Posterior cingulate gyrus (tissue), 11 donors: ENCODE data around the gene NHLRC4.
A peak's percentile ranks its signal among the peaks of the same experiment; 100 is the strongest.

ENCODE experiments used
- DNase-seq, 10 donors: peaks; one replicate each; pipeline versions ENCODE4 v3.0.0 to v3.0.0-alpha.2; 2020 to 2021; ENCODE audit warnings: mixed read lengths in 3 of 10
- intact Hi-C: fragments of 100-400 bp; cut with DNase I; formaldehyde crosslinking; loops from one replicate; pipeline ENCODE4 v1.15.1; 2023

The NHLRC4 gene

DNA sequence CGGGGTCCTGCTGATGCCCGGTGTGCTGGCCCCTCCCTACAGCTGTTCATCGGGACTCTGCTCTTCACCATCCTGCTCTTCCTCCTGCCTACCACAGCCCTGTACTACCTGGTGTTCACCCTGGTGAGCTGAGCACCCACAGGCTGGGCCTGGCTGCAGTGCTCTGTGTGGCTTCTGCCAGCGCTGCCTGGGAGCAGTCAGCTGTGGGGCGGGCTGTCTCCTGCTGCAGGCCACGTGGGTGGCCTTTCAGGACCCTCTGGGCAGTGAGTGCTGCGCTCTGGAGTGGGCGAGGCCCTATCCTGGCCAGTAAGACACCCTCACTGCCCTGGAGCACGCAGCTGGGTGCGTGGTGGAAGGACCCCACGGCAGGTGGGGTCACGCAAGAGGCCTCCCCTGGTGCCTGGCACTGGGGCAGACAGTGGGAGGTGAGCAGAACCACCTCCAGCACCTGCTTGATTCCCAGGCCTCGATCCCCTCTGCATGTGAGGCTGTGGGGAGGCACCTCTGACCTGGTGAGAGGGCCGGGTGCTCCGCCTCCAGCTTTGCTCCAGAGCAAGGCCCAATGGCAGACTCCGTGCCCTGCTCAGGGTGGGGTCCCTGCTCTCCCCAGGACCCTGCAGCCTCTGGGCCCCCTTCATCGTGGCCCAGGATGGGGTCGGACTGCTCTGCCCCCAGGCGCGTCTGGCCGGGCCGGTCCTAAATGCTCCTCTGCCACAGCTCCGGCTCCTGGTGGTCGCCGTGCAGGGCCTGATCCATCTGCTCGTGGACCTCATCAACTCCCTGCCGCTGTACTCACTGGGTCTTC, 13.5 kb downstream of the NHLRC4 start:
- intact Hi-C loops, result loop anchor here (10.0 kb wide), 1 partner anchor 56 kb away; the partner anchor contains the start of gene CAPN15
- DNase-seq, result no peak

DNA sequence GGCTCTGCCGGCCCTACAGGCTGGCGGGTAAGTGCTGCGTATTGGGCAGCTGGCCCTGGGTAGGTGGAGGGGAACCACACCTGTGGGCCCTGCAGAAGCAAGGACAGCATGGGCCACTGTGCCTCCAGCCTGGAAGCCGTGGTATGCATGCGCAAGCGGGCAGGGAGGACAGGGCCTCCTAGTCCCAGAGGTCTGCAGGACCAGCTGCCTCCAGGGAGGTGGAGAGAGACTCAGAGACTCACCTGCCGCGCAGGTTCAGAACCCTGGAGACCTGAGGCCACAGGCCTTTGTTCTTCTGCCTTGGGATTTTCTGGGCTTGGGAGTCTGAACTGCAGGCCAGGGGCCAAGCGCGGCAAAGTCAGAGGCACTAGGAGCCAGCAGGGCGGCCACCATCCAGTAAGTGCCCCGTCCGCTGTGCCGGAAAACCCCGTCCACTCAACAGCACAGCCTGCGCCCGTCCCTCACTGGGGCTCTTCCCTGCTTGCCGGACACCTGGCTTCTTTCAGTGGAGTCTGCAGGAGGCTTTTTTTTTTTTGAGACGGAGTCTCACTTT, 14.2 kb downstream of the NHLRC4 start:
- DNase-seq, result no peak
- intact Hi-C loops, result loop anchor here (10.0 kb wide), 1 partner anchor 56 kb away; the partner anchor contains the start of gene CAPN15

DNA sequence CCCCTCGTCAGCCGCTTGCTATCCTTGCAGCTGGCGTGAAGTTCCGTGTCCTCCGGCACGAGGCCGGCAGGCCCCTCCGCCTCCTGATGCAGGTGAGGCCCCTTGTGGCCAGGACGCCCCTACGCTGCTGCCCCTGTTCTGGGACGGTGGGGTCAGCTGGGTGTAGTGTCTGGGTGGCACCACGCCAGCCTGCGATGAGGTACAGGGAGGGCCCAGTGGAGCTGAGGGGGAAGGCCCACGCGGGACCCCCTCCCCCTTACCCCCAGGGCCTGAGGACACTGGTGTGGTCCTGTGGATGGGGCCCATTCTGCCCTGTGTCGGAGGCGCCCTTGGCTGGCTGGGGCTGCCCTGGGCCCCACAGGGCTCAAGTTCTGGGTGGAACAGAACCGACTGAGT, 15.4 kb downstream of the NHLRC4 start:
- intact Hi-C loops, result loop anchor here (10.0 kb wide), 1 partner anchor 57 kb away; the partner anchor contains the start of gene CAPN15
- no peak for DNase-seq

DNA sequence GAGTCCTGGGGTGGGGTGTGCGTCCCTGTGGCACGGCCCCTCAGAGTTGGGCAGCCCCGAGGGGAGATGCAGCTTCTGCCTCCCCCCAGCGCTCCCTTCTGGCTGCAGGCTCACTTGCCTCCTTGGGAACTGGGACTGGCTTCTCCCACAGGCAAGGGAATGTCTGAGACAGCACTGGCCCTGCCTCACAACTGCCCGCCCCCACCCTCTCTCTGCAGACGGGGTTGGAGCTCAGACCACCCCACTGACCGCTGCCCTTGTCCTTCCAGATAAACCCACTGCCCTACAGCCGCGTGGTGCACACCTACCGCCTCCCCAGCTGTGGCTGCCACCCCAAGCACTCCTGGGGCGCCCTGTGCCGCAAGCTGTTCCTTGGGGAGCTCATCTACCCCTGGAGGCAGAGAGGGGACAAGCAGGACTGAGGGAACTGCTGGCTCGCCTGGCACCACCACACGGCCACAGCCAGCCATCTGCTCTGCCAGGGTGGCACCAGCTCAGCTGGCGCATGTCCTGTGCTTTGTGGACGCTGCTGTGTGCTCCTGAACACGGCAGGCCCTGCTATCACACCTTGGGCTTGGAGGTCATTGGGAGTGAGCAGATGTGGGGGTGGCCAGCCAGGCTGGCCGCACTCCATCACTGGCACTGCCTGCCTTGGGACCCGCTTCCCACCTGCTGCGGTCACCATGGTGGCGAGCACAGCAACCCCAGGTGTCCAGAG, 16.0 kb downstream of the NHLRC4 start:
- intact Hi-C loops, result loop anchor here (10.0 kb wide), 1 partner anchor 58 kb away; the partner anchor contains the start of gene CAPN15
- DNase-seq, result peak in 8 of 10 donors; percentile 55 to 94 (median 64)

DNA sequence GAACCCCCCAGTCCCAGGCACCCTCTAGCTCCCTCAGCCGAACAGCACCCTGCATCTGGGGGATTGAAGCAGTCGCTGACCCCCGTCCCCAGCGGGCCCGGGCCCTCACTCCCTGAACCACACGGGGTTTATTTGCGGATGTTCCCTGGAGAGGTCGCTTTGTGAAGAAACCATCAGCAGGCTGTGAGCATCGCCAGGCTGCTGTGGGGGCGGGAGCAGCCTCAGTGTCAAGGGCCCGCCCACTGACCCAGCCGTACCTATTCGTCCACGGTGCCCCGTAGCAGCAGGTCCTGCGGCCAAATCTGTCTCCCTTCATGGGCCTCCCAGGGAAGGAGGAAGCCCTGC, 16.6 kb downstream of the NHLRC4 start:
- no peak for DNase-seq
- intact Hi-C loops, result loop anchor here (10.0 kb wide), 1 partner anchor 59 kb away; the partner anchor contains the start of gene CAPN15

DNA sequence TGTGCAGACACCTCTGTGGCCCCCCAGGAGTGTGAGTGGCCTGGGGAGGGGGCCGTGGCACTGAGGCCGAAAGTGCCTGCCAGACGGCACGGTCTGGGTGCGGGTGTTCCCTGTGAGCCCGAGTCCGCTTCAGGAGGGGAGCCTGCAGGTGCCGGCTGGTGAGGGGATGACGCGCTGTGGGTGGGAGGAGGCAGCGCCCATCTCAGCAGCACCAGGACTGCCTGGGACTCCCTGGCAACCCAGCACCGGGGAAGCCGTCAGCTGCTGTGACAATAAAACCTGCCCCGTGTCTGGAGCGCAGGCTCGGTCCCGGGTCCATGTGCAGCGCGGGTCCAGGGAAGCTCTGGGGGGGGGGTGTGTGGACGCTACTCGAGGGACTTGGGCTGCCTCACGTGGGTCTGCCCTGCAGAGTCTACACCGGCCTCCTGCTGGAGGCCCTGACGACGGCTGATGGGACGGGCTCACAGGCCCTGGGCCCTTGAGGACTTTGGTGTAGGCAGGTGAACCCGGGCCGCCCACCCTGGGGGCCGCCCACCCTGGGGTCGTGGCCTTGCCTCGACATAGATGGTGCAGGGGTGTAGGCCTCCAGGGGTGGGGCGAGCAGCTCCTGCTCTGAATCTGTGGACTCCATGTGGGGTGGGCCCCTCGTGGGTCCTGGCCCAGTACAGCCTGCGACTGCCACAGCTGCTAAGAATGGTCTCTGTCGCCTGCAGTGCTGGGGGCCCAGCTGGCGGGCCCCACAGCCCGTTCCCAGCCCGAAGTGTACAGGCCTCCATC, 17.2 kb downstream of the NHLRC4 start:
- intact Hi-C loops, result loop anchor here (10.0 kb wide), 1 partner anchor 59 kb away; the partner anchor contains the start of gene CAPN15
- peak in 8 of 10 donors; percentile 37 to 94 (median 70) for DNase-seq

DNA sequence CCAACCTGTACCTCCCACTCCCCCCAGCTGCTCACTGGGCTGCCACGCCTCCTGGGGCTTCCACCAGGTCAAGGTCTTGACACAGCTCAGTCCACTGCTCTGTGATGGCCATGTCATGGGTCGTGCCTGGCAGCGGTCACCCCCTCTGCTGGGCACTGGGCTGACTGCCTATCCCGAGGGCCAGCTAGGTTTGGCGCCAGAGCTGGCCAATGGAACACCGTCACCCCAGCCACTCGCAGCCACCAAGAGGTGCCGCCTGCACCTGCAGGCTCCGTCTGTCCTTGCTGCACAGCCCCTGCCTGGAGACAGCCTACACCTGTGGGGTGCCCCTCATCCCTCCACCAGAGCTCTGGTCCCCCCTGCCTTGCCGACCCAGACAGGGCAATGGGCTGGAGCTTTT, 18.5 kb downstream of the NHLRC4 start:
- intact Hi-C loops, result loop anchor here (10.0 kb wide), 1 partner anchor 61 kb away; the partner anchor contains the start of gene CAPN15
- DNase-seq, result peak in 1 of 10 donors; percentile 82

DNA sequence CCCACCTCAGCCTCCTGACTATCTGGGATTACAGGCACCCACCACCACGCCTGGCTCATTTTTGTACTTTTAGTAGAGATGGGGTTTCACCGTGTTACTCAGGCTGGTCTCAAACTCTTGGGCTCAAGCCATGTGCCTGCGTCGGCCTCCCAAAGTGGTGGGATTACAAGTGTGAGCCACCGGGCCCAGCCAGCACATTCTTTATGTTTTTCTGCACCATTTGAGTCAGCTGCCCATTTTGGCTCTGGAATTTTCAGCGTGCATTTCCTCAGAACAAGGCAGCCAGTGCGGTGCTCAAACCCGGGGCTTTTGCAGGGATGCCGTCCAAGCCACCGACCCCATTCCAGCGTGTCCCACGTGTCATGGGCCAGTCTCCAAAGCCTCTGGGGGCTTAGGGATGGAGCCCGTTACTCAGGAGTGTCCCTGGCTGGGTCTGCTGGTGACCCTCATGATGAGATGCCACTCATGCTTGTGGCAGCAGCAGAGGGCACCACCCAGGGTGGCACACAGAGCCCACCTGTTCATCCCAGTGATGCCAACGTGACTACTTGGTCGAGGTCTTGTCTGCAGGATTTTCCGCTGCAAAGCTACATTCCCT, 19.3 kb downstream of the NHLRC4 start:
- DNase-seq, result no peak
- intact Hi-C loops, result loop anchor here (10.0 kb wide), 1 partner anchor 61 kb away; the partner anchor contains the start of gene CAPN15

DNA sequence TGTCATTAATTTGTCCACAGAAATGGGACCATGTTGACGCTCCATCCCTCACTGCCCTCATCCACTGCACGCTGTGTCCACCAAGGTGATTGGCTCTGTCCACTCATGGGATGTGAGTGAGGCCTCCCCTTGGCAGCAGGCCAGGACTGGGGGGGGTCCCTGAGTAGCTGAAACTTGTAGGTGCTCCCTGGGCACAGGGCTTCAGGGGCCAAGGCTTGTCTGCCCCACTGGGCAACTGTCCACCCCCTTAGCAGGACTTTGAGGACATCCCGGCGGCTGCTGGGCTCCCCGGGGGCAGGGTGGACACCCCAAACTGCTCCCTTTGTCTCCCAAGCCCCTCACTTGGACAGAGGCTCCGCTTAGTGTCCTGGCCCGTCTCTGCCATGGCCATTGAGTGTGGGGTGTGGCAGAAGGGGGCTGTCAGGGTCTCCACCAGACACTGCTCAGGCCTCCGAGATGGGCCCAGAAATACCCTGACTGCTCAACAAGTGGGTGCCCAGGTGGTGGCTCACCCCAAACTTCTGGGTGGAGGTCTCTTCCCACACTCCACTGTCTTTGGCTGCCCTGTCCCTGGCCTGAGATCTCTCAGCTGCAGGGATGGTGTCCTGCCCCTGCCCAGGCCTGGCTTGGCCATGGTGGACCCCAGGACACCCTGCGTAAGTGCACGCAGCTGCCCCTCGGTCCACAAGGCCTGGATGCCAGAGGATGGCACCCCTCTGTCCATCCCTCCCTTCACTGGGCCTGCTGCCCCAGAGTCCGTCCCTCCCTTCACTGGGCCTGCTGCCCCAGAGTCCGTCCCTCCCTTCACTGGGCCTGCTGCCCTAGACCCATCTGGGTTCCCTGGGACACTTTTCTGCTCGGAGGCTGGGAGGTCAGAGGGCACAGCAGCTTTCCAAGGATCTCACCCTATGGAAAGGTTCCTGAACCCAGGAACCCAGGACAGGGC, 20.1 kb downstream of the NHLRC4 start:
- DNase-seq, result peak in 1 of 10 donors; percentile 34

DNA sequence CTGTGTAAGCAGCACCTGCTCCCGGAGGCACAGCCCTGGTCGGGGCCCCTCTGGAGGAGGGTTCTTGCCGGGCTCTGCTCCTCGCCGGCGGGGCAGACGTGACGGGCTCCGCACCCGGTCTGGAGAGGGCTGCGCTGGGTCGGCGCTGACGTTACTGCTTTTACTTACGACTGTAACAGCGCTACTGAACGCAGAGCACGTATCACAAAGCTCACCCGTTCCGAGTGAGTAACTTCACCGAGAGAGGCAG, 21.8 kb downstream of the NHLRC4 start:
- intact Hi-C loops, result loop anchor here (10.0 kb wide), 1 partner anchor 64 kb away; the partner anchor contains the start of gene CAPN15
- DNase-seq, result peak in 1 of 10 donors; percentile 90

More for the DNA sequence above, 20.1 kb downstream of the NHLRC4 start:
- intact Hi-C loops, result loop anchor here (10.0 kb wide), 1 partner anchor 62 kb away; the partner anchor contains the start of gene CAPN15

DNA sequence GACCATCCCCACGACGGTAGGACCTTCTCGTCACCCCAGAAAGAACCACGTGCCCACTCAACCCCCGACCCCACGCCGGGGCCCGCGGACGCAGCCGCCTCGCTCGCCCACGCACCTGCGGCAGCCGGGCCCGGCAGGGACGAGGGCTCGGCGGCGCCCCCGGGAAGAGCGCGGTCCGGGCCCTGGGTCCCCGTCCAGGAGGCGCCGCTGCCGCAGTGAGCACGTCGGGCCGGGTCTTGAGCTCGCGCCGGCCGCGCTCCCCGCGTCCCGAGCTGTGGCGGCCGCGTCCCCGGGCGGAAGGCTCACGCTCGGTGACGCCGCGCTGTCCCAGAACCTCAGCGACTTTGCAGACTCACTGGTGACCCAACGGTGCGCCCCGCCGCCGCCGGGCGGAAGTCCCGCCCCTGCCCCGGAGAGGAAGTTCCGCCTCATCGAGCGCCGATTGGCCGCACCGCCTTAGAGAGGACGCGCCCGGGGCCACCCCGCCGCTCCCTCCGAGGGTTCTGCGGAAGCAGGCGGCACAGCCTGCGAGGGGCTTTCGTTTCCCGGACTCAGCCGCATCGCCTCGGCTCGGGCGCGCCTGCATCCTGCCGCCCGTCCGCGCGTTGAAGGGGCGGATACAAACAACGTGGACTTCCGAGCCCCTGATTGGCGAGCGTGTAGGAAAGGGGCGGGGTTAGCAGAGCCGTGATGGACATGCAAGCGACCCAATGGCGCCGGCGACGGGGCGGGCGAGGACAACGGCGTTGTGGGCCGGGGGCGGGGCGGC, 22.3 kb downstream of the NHLRC4 start:
- intact Hi-C loops, result loop anchor here (10.0 kb wide), 1 partner anchor 64 kb away; the partner anchor contains the start of gene CAPN15
- peak; percentile 95 to 100 (median 98) for DNase-seq

DNA sequence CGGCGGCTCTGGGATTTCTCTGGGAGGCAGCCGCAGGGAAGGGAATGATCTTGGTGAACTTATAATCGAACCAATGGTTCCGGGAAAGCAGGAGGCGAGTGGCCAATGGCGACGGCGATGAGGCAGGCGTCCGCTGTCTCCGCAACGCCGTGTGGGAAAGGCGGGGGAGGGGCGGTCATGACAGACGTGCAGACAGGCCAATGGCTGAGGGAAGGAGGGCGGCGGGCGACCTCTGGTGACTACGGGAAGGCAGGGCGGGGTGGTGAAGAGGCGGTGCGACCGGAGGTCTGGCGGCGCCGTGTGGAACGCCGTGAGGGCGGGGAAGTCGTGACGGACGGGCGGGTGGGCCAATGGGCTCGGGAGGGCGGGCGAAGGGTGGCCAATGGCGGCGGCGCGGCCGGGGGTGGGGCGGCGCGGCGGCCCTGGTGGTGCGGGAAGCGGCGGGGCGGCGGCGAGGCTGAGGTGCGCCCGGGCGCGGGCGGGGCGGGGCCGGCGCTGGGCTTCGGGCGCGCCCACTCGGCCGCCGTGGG, 22.9 kb downstream of the NHLRC4 start, which contains the start of gene RAB40C:
Gene RAB40C, plus strand, starts transcription at position 409 of the 530 bp plus-strand sequence. CDS start 226 bp downstream, outside the sequence.
- intact Hi-C loops, result loop anchor here (10.0 kb wide), 1 partner anchor 65 kb away; the partner anchor contains the start of gene CAPN15
- peak; percentile 98 to 100 (median 100) for DNase-seq

DNA sequence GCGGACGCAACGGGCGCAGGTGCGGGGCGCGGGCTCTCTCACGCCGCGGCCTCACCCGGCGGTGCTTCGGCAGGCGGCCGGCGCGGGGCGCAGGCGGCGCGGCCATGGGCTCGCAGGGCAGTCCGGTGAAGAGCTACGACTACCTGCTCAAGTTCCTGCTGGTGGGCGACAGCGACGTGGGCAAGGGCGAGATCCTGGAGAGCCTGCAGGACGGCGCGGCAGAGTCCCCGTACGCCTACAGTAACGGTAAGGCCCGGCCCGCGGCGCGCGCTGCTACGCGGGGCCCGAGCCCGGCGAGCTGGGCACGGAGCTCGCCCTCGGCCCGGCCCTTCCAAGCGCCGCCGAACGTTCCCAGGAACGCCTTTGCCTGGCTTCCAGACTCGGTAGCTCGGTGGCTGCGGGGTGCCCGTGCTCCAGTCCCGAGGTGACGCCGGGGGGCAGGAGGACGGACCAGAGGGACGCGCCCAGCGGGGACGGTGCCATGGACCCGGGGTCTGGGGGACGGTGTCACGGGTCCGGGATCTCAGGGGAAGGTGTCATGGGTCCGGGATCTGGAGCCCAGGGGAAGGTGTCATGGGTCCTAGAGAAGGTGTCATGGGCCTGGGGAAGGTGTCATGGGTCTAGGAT, 23.5 kb downstream of the NHLRC4 start:
- intact Hi-C loops, result no loop called here
- no peak for DNase-seq

DNA sequence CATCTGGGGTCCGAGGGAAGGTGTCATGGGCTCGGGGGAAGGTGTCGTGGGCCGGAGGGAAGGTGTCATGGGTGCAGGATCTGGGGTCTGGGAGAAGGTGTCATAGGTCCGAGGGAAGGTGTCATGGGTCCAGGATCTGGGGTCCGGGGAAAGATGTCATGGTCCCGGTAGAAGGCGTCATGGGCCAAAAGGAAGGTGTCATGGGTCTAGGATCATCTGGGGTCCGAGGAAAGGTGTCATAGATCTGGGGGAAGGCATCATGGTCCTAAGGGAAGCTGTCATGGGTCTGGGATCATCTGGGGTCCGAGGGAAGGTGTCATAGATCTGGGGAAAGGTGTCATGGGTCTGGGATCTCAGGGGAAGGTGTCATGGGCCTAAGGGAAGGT, 24.0 kb downstream of the NHLRC4 start:
- intact Hi-C loops, result no loop called here
- DNase-seq, result no peak

DNA sequence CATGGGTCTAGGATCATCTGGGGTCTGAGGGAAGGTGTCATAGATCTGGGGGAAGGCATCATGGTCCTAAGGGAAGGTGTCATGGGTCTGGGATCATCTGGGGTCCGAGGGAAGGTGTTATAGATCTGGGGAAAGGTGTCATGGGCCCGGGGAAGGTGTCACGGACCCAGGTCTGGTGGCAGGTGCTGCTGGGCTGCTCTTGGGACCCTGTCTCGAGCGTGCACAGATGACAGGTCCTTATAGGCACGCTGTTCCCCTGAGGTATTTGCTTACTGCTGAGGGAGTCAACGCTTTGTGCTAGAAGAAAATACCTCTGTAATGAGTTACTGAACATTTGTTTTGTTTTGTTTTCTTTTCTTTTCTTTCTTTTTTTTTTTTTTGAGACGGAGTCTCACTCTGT, 24.4 kb downstream of the NHLRC4 start:
- DNase-seq, result no peak
- intact Hi-C loops, result no loop called here

DNA sequence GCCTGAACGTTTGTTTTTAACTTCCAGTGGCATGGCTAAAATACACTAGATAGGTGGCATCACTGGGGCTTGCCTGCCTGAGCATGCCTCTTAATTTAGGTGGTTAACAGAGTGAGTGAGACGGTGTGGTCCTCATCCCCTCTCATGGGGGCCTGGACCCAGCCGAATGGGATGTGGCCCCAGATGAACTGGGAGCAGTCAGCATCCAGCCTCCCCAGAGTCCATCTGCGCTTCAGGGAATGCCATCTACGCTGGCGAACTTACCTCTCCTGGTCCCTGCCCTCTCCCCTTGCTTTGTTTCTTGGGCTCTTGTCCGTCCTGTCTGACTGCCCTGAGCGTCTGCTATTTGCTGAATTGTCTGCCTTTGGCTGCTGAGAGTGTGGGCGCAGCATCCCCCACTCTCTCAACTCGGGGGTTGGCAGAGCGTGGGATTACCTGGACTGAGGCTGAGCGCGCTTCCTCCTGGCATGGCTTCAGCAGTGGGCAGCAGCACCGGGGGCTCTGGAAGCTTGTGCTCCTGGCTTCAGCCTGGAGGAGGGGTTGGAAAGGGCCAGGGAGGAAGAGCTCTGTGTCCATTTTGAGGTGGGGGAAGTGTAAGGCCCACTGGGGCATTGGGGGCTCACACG, 25.2 kb downstream of the NHLRC4 start:
- DNase-seq, result no peak
- intact Hi-C loops, result loop anchor here (2.0 kb wide), 1 partner anchor 45 kb away; the partner anchor contains the start of gene METTL26
